Astrocyte (in vitro differentiated cells and primary cell): ENCODE data around the gene LYZL6. TPM values are rescaled to one million over a fixed set of nuclear protein-coding genes. Genes with fewer than 3 reads are reported as not detected.

Experiments used
- DNase-seq: peaks from one replicate; pipeline ENCODE4 v3.0.0-alpha.2; 2010; ENCODE audit warnings: low read depth
- FAIRE-seq: peaks from 2 replicates; lab custom pipeline; 2011; peaks lifted over from hg19 to GRCh38; lab: Jason Lieb, UNC
- H2AFZ ChIP-seq: 2 replicates; pipeline ENCODE4 v1.6.0; 2012; ENCODE audit warnings: low read depth, low read length, inconsistent platforms
- H3K27ac ChIP-seq: 2 replicates; pipeline ENCODE4 v1.5.1; 2011; ENCODE audit warnings: low read depth, low read length, inconsistent platforms
- H3K27me3 ChIP-seq: 2 replicates; pipeline ENCODE4 v1.6.0; 2011; ENCODE audit warnings: low read length, inconsistent platforms; ENCODE audit not compliant: insufficient read depth
- H3K36me3 ChIP-seq: 2 replicates; pipeline ENCODE4 v1.5.1; 2011; ENCODE audit warnings: low read length, inconsistent platforms; ENCODE audit not compliant: insufficient read depth
- H3K4me1 ChIP-seq: 2 replicates; pipeline ENCODE4 v1.5.1; 2011; ENCODE audit warnings: low read length, inconsistent platforms; ENCODE audit not compliant: insufficient read depth
- H3K4me2 ChIP-seq: 2 replicates; pipeline ENCODE4 v1.6.0; 2012; ENCODE audit warnings: low read length, inconsistent platforms
- H3K4me3 ChIP-seq: 2 replicates; pipeline ENCODE4 v1.5.1; 2011; ENCODE audit warnings: low read depth, mild to moderate bottlenecking, low read length, inconsistent platforms; ENCODE audit not compliant: insufficient read depth
- H3K79me2 ChIP-seq: 2 replicates; pipeline ENCODE4 v1.6.0; 2012; ENCODE audit warnings: mild to moderate bottlenecking, low read length, inconsistent platforms; ENCODE audit not compliant: insufficient read depth
- H3K9ac ChIP-seq: 2 replicates; pipeline ENCODE4 v1.6.0; 2012; ENCODE audit warnings: mild to moderate bottlenecking, low read length, inconsistent platforms
- H3K9me3 ChIP-seq: 2 replicates; pipeline ENCODE4 v1.5.1; 2012; ENCODE audit warnings: low read depth, mild to moderate bottlenecking, low read length, inconsistent platforms; ENCODE audit not compliant: insufficient read depth
- H4K20me1 ChIP-seq: 2 replicates; pipeline ENCODE4 v1.6.0; 2012; ENCODE audit warnings: low read length, inconsistent platforms; ENCODE audit not compliant: insufficient read depth
- H3K27ac Mint-ChIP-seq: one replicate; pipeline ENCODE4 v1.8.0; 2021; ENCODE audit warnings: mild to moderate bottlenecking, mixed read lengths; ENCODE audit not compliant: unreplicated experiment
- H3K27me3 Mint-ChIP-seq: one replicate; pipeline ENCODE4 v1.8.0; 2021; ENCODE audit warnings: low read depth, mixed read lengths; ENCODE audit not compliant: unreplicated experiment
- H3K36me3 Mint-ChIP-seq: one replicate; pipeline ENCODE4 v1.8.0; 2021; ENCODE audit warnings: low read depth, mixed read lengths; ENCODE audit not compliant: unreplicated experiment
- H3K4me1 Mint-ChIP-seq: one replicate; pipeline ENCODE4 v1.8.0; 2021; ENCODE audit warnings: low read depth, mixed read lengths; ENCODE audit not compliant: unreplicated experiment
- H3K4me3 Mint-ChIP-seq: one replicate; pipeline ENCODE4 v1.8.0; 2021; ENCODE audit warnings: mild to moderate bottlenecking, moderate library complexity, mixed read lengths; ENCODE audit not compliant: unreplicated experiment
- H3K9me3 Mint-ChIP-seq: one replicate; pipeline ENCODE4 v1.8.0; 2021; ENCODE audit warnings: mild to moderate bottlenecking, mixed read lengths; ENCODE audit not compliant: unreplicated experiment
- EZH2 ChIP-seq: IDR thresholded peaks from 2 replicates; pipeline ENCODE4 v1.6.1; 2012; ENCODE audit warnings: mild to moderate bottlenecking, low read length, inconsistent platforms; ENCODE audit not compliant: insufficient read depth
- total RNA-seq: library from RNA; stranded (reverse); gene quantifications from 2 replicates; pipeline ENCODE4 v1.2.1, GENCODE V29; 2021
- TF ChIP-seq, protein P1 (sequence below): IDR thresholded peaks from 2 replicates; pipeline ENCODE4 v1.5.1; 2011; ENCODE audit warnings: low read depth, mild to moderate bottlenecking, inconsistent platforms, low read length, moderate library complexity; ENCODE audit not compliant: insufficient read depth

LYZL6 gene
- total RNA-seq, 1 donor from 2014 or later: not detected

DNA sequence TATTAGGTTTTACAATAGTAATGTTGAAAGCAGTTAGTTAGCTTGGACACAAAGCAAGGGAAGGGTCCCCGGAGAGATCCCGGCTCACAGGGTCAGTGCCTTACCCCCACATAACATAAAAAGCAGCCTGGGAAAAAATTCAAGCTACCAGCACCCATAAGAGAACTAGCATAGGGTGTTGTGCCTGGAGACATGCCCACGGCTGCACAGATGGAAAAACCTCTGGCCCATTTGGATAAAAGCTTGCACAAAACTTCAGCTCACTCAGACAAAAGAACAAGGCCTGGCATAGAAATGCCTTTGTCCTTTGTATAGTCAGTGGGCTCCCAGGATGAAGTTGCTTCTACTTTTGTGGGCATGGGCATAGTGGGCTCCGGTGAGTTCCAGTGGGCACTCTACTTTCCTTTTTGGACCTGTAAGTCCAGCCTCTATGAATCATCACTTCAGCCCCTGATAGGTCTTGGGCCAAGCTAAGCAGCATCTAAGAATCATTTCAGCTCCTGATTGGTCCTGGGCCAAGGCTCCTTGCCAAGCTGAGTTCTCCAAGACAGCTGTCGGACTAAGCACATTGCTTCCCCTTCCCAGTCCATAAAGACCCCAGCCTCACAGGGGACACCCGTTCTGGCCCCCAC lies 11.6 kb downstream of the LYZL6 start:
- Histone ChIP-seq H4K20me1 (no peaks in the 10 kb centered on the region), H3K9me3 (no peaks in the 10 kb centered on the region), H2AFZ (no peak overlapping the region), H3K27me3 (no peaks in the 10 kb centered on the region), H3K79me2 (no peaks in the 10 kb centered on the region), H3K4me1 (peaks cover 4% of the 10 kb centered on the region), H3K36me3 (no peaks in the 10 kb centered on the region), H3K4me3 (no peak overlapping the region), H3K4me2 (peak overlapping the region; percentile 2), H3K9ac (no peak overlapping the region), H3K27ac (no peak overlapping the region)
- Mint-ChIP-seq H3K27me3 (peaks cover 3% of the 10 kb centered on the region), H3K27ac (no peak overlapping the region), H3K4me3 (no peak overlapping the region), H3K4me1 (peaks cover 3% of the 10 kb centered on the region), H3K36me3 (no peaks in the 10 kb centered on the region), H3K9me3 (no peaks in the 10 kb centered on the region)
- no peak for TF ChIP-seq EZH2
- TF ChIP-seq, protein P1, sequence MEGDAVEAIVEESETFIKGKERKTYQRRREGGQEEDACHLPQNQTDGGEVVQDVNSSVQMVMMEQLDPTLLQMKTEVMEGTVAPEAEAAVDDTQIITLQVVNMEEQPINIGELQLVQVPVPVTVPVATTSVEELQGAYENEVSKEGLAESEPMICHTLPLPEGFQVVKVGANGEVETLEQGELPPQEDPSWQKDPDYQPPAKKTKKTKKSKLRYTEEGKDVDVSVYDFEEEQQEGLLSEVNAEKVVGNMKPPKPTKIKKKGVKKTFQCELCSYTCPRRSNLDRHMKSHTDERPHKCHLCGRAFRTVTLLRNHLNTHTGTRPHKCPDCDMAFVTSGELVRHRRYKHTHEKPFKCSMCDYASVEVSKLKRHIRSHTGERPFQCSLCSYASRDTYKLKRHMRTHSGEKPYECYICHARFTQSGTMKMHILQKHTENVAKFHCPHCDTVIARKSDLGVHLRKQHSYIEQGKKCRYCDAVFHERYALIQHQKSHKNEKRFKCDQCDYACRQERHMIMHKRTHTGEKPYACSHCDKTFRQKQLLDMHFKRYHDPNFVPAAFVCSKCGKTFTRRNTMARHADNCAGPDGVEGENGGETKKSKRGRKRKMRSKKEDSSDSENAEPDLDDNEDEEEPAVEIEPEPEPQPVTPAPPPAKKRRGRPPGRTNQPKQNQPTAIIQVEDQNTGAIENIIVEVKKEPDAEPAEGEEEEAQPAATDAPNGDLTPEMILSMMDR: no peak
- no peak for FAIRE-seq
- peak; percentile 67 for DNase-seq

- Mint-ChIP-seq H3K27me3 (peaks cover 3% of the 10 kb centered on the region), H3K4me3 (peak within 1 kb of the TSS; percentile 85), H3K36me3 (no peaks in the 10 kb centered on the region), H3K9me3 (no peaks in the 10 kb centered on the region), H3K4me1 (peaks cover 3% of the 10 kb centered on the region), H3K27ac (peak within 1 kb of the TSS; percentile 31)
- no peak within 1 kb of the TSS for H3K27ac ChIP-seq
- TF ChIP-seq, protein P1: no peak
- TF ChIP-seq EZH2: no peak
- H3K4me2 ChIP-seq: peak within 1 kb of the TSS; percentile 87
- H3K79me2 ChIP-seq: no peaks in the 10 kb centered on the region
- H3K27me3 ChIP-seq: no peaks in the 10 kb centered on the region
- peak within 1 kb of the TSS; percentile 95 for H2AFZ ChIP-seq
- no peaks in the 10 kb centered on the region for H3K9me3 ChIP-seq
- peaks cover 4% of the 10 kb centered on the region for H3K4me1 ChIP-seq
- H3K9ac ChIP-seq: peak within 1 kb of the TSS; percentile 35
- H3K36me3 ChIP-seq: no peaks in the 10 kb centered on the region
- peak within 1 kb of the TSS; percentile 50 for H3K4me3 ChIP-seq
- FAIRE-seq (no peak), DNase-seq (peak; percentile 22)
- H4K20me1 ChIP-seq: no peaks in the 10 kb centered on the region
Observed at GRCh38 chr17:35930211-35931065, 13.1 kb downstream of the LYZL6 start, which contains the start of gene RDM1. Gene RDM1 (minus strand): TSS chr17:35930773. CDS start chr17:35930727, 46 bp downstream.
